Endothelial cell of umbilical vein (primary cell): ENCODE data around the gene ECSIT. TPM values are rescaled to one million over a fixed set of nuclear protein-coding genes. Genes with fewer than 3 reads are reported as not detected.
A peak's percentile ranks its signal among the peaks of the same experiment; 100 is the strongest.

ENCODE experiments used
- BruUV-seq: library from RNA; stranded (reverse); fragments of 400-500 nt; replicated peaks from 2 replicates; lab custom pipeline; 2021; lab: Mats Ljungman, UMichigan
- CTCF ChIA-PET: fragments of 300-600, 350-600 bp; sonication (Branson Sonifier 250); formaldehyde crosslinking; loops from one replicate; lab custom pipeline; 2021; ENCODE audit warnings: antibody characterized with exemption, inconsistent platforms; lab: Charles Lee
- POLR2A ChIA-PET: fragments of 300-600, 350-600 bp; sonication (Branson Sonifier 250); formaldehyde crosslinking; loops from one replicate; lab custom pipeline; 2021; ENCODE audit warnings: antibody characterized with exemption, inconsistent platforms; lab: Charles Lee
- DNase-seq: peaks from one replicate; pipeline ENCODE4 v3.0.0-alpha.2; 2011; ENCODE audit warnings: low read depth, low spot score
- FAIRE-seq: peaks from 2 replicates; lab custom pipeline; 2011; peaks lifted over from hg19 to GRCh38; lab: Jason Lieb, UNC
- H2AFZ ChIP-seq: 2 replicates; pipeline ENCODE4 v1.6.0; 2012; ENCODE audit warnings: low read depth, low read length, control low read depth, inconsistent platforms
- H3K27ac ChIP-seq: 2 replicates; pipeline ENCODE4 v1.5.1; 2011; ENCODE audit warnings: low read depth, mild to moderate bottlenecking, control low read depth, low read length, moderate library complexity; ENCODE audit not compliant: insufficient read depth
- H3K27me3 ChIP-seq, 2 experiments: 2 replicates each; pipeline versions ENCODE4 v1.6.0 to v1.6.1; 2011; ENCODE audit warnings: low read length in 2 of 2, mixed read lengths in 1 of 2; ENCODE audit not compliant: control insufficient read depth in 2 of 2, insufficient read depth in 2 of 2
- H3K36me3 ChIP-seq, 2 experiments: 2 replicates in 1 of 2; 3 replicates in 1 of 2; pipeline ENCODE4 v1.5.1; 2011; ENCODE audit warnings: low read length in 2 of 2, mild to moderate bottlenecking in 1 of 2, moderate library complexity in 1 of 2; ENCODE audit not compliant: control insufficient read depth in 2 of 2, insufficient read depth in 2 of 2; ENCODE audit errors: extremely low read depth in 1 of 2
- H3K4me1 ChIP-seq: 3 replicates; pipeline ENCODE4 v1.5.1; 2011; ENCODE audit warnings: mild to moderate bottlenecking, low read length; ENCODE audit not compliant: control insufficient read depth, insufficient read depth; ENCODE audit errors: extremely low read depth
- H3K4me2 ChIP-seq: 2 replicates; pipeline ENCODE4 v1.6.1; 2011; ENCODE audit warnings: low read length, control low read depth, mixed read lengths; ENCODE audit not compliant: insufficient read depth
- H3K4me3 ChIP-seq, 3 experiments: fragments of 200-600 bp in 1 of 3; sonication (generic), shearing (Covaris generic) in 1 of 3; replicated peaks in 1 of 3; 2 replicates each; pipeline ENCODE4 v1.5.1; 2011 to 2016; ENCODE audit warnings: control low read depth in 3 of 3, low read length in 3 of 3, mild to moderate bottlenecking in 2 of 3, inconsistent platforms in 1 of 3, low read depth in 1 of 3, moderate library complexity in 1 of 3; ENCODE audit not compliant: insufficient read depth in 1 of 3
- H3K79me2 ChIP-seq: 2 replicates; pipeline ENCODE4 v1.6.0; 2012; ENCODE audit warnings: low read length, inconsistent platforms; ENCODE audit not compliant: control insufficient read depth, insufficient read depth
- H3K9ac ChIP-seq: replicated peaks from 2 replicates; pipeline ENCODE3; 2011; ENCODE audit warnings: low read length, control low read depth; ENCODE audit not compliant: insufficient read depth; ENCODE audit errors: extremely low read depth
- H3K9me1 ChIP-seq: replicated peaks from 3 replicates; pipeline ENCODE4 v1.6.0; 2011; ENCODE audit warnings: mild to moderate bottlenecking, low read length; ENCODE audit not compliant: control insufficient read depth, insufficient read depth; ENCODE audit errors: extremely low read depth
- H3K9me3 ChIP-seq: replicated peaks from 2 replicates; pipeline ENCODE4 v1.5.1; 2012; ENCODE audit warnings: low read length, inconsistent platforms; ENCODE audit not compliant: control insufficient read depth, insufficient read depth
- H4K20me1 ChIP-seq: replicated peaks from 2 replicates; pipeline ENCODE3; 2011; ENCODE audit warnings: mild to moderate bottlenecking, low read length; ENCODE audit not compliant: control insufficient read depth, insufficient read depth; ENCODE audit errors: extremely low read depth
- EZH2 ChIP-seq: IDR thresholded peaks from 2 replicates; pipeline ENCODE4 v1.6.1; 2012; ENCODE audit warnings: borderline replicate concordance, low read depth, mild to moderate bottlenecking, moderate library complexity, low read length, inconsistent platforms; ENCODE audit not compliant: severe bottlenecking
- FOS ChIP-seq: IDR thresholded peaks from 2 replicates; pipeline ENCODE4 v1.6.1; 2011; ENCODE audit warnings: mild to moderate bottlenecking, low read length, moderate library complexity, borderline replicate concordance; ENCODE audit not compliant: insufficient read depth
- JUN ChIP-seq: IDR thresholded peaks from 2 replicates; pipeline ENCODE4 v1.6.1; 2011; ENCODE audit warnings: borderline replicate concordance, low read depth; ENCODE audit not compliant: insufficient read length, insufficient read depth
- MYC ChIP-seq: IDR thresholded peaks from one replicate; pipeline ENCODE4 v1.6.1; 2011; ENCODE audit warnings: mild to moderate bottlenecking, low read depth, low read length
- POLR2AphosphoS5 ChIP-seq: IDR thresholded peaks from 2 replicates; pipeline ENCODE4 v1.6.1; 2012; ENCODE audit warnings: low read depth, mild to moderate bottlenecking, control low read depth, low read length, moderate library complexity; ENCODE audit not compliant: insufficient read depth
- dilution Hi-C: fragments of 300-500 bp; cut with MboI; formaldehyde crosslinking; loops from one replicate; pipeline ENCODE4 v1.15.0; 2019; ENCODE audit warnings: low sequenced_read_pairs; ENCODE audit not compliant: extremely low pct_ligation_motif_present
- intact Hi-C: fragments of 100-400 bp; cut with micrococcal nuclease; formaldehyde crosslinking; loops from one replicate; pipeline ENCODE4 v1.10.0; 2022
- polyA plus RNA-seq, 4 experiments: library from polyadenylated mRNA; depleted of rRNA in 3 of 4; stranded (reverse) in 3 of 4; unstranded in 1 of 4; fragments of >200 nt; gene quantifications; 2 replicates each; pipeline versions ENCODE4 v1.2.1 to v1.2.3, GENCODE V29; 2011 to 2012; ENCODE audit warnings: missing spikeins in 1 of 4
- total RNA-seq: library from RNA; stranded (reverse); gene quantifications from 2 replicates; pipeline ENCODE4 v1.2.3, GENCODE V29; 2021
- TF ChIP-seq, protein P1 (sequence below), 2 donors: IDR thresholded peaks; 1 replicate in 1 of 2; 2 replicates in 1 of 2; pipeline ENCODE4 v1.5.1; 2011; ENCODE audit warnings: low read length in 2 of 2, mild to moderate bottlenecking in 2 of 2, moderate library complexity in 2 of 2, control low read depth in 1 of 2, inconsistent platforms in 1 of 2, low read depth in 1 of 2; ENCODE audit not compliant: insufficient read depth in 1 of 2; ENCODE audit errors: extremely low read depth in 1 of 2
- TF ChIP-seq, protein P2 (sequence below): IDR thresholded peaks from 2 replicates; pipeline ENCODE4 v1.6.1; 2011; ENCODE audit not compliant: insufficient read depth, insufficient read length

Gene ECSIT
- total and polyA plus RNA-seq, 2 donors (not counting 3 experiments of a cell fraction or from before 2014, with no cell fraction given): 32.4 to 47.2 TPM

DNA sequence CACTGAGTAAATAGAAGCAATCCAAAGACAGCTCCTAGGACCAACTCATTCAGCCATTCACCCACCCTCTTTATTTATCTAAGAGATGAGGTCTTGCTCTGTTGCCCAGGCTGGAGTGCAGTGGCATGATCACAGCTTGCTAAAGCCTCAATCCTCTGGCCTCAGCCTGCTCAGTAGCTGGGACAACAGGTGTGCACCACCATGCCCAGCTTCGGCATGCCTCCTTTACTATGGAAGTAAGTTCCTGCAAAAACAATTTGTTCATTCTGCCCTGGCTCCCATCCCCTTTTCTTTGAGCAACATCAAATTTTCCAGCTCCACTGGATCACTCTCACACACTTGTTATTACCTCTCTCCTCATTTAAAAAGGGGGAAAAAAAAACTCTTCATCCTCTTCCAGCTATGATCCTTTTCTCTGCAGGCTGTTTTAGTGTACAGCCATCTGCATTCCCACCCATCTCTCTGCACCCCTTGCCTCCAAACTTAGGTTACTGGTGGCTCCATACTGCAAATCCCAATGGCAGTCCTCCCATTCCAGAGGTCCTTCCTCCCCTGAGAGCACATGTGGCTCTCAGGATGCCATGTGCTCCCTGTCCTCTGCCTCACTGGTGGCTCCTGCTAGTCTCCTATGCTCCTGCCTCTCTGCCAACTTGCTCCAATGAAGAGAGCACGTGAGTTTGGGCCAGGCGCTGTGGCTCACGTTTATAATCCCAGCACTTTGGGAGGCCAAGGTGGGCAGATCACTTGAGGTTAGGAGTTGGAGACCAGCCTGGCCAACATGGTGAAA is 27.9 kb upstream of the ECSIT start:
- Histone ChIP-seq H2AFZ (no peak overlapping the region), H3K9ac (no peak overlapping the region)
- TF ChIP-seq POLR2AphosphoS5 (no peak), EZH2 (no peak), MYC (no peak), FOS (no peak), JUN (no peak)
- TF ChIP-seq, protein P1, sequence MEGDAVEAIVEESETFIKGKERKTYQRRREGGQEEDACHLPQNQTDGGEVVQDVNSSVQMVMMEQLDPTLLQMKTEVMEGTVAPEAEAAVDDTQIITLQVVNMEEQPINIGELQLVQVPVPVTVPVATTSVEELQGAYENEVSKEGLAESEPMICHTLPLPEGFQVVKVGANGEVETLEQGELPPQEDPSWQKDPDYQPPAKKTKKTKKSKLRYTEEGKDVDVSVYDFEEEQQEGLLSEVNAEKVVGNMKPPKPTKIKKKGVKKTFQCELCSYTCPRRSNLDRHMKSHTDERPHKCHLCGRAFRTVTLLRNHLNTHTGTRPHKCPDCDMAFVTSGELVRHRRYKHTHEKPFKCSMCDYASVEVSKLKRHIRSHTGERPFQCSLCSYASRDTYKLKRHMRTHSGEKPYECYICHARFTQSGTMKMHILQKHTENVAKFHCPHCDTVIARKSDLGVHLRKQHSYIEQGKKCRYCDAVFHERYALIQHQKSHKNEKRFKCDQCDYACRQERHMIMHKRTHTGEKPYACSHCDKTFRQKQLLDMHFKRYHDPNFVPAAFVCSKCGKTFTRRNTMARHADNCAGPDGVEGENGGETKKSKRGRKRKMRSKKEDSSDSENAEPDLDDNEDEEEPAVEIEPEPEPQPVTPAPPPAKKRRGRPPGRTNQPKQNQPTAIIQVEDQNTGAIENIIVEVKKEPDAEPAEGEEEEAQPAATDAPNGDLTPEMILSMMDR (IDR thresholded peaks at IDR 0.05; ENCODE audit: extremely low read depth in 1 of 2, insufficient read depth in 1 of 2, low read depth in 1 of 2, low read length in 2 of 2): no peak
- TF ChIP-seq, protein P2, sequence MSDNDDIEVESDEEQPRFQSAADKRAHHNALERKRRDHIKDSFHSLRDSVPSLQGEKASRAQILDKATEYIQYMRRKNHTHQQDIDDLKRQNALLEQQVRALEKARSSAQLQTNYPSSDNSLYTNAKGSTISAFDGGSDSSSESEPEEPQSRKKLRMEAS: peak; percentile 29

More for the DNA sequence above, 27.9 kb upstream of the ECSIT start:
- Histone ChIP-seq H3K27ac (no peak overlapping the region), H3K4me1 (peaks cover 9% of the 10 kb centered on the region), H4K20me1 (no peaks in the 10 kb centered on the region), H3K9me1 (no peaks in the 10 kb centered on the region), H3K27me3 (no peaks in the 10 kb centered on the region), H3K9me3 (no peaks in the 10 kb centered on the region), H3K4me2 (no peak overlapping the region), H3K79me2 (peaks cover 24% of the 10 kb centered on the region), H3K4me3 (no peak overlapping the region), H3K36me3 (peaks cover 0 to 20% of the 10 kb centered on the region in 2 experiments)
- DNase-seq: no peak
- intact Hi-C loops (no loop called here), dilution Hi-C loops (no loop called here)
- no TSS peak for BruUV-seq
- FAIRE-seq: no peak
- ChIA-PET CTCF (no interaction called here), POLR2A (interaction anchor here (0.6 kb wide), 1 partner anchor 23 kb away, joined by 4 read pairs; no protein-coding TSS in a partner anchor)
